Measurements from ENCODE around the gene SORBS2. TPM values are rescaled to one million over a fixed set of nuclear protein-coding genes. Genes with fewer than 3 reads are reported as not detected.

The SORBS2 gene
- total RNA-seq, 1 experiment from 2014 or later = 8.4 TPM

DNA sequence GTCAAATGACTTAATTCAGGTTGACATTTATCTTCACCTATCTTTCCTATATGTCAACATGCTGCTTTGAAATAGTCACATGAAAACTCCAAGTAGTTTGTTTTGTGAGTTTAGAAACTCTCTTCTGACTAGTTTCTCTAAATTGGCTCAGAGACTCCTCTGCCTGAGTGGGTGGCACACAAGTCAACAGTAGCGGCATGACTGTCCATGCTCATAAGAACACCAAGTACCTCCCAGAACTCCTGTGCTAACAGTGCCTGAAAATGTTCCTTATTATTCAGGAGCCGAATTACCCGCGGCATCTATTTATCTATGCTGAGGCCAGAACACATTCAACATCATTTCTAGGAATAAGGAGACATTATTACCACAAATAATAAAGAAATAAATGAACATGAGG, 116.3 kb downstream of the SORBS2 start:
- DNase-seq (ENCODE audit: low read depth, low spot score) = no peak
- intact Hi-C loops (cut with micrococcal nuclease; ENCODE audit: unreplicated experiment) (no loop called here), in situ Hi-C loops (cut with HindIII; ENCODE audit: low pct_unique_long_range_greater_than_20kb, low sequenced_read_pairs) (no loop called here)
- H3K27me3 ChIP-seq (ENCODE audit: control insufficient read depth, insufficient read depth, low read length) = no peaks in the 10 kb centered on the region
- ATAC-seq = no peak
- no peak overlapping the region for H3K27ac ChIP-seq (ENCODE audit: low read length)
- BruUV-seq (replicated peaks) = no TSS peak
- ChIA-PET CTCF (no interaction called here), POLR2A (no interaction called here)
- no peak overlapping the region for H3K4me3 ChIP-seq (ENCODE audit: low read depth in 2 of 2, low read length in 2 of 2)
- TF ChIP-seq, protein P1, sequence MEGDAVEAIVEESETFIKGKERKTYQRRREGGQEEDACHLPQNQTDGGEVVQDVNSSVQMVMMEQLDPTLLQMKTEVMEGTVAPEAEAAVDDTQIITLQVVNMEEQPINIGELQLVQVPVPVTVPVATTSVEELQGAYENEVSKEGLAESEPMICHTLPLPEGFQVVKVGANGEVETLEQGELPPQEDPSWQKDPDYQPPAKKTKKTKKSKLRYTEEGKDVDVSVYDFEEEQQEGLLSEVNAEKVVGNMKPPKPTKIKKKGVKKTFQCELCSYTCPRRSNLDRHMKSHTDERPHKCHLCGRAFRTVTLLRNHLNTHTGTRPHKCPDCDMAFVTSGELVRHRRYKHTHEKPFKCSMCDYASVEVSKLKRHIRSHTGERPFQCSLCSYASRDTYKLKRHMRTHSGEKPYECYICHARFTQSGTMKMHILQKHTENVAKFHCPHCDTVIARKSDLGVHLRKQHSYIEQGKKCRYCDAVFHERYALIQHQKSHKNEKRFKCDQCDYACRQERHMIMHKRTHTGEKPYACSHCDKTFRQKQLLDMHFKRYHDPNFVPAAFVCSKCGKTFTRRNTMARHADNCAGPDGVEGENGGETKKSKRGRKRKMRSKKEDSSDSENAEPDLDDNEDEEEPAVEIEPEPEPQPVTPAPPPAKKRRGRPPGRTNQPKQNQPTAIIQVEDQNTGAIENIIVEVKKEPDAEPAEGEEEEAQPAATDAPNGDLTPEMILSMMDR (IDR thresholded peaks at IDR 0.05) = no peak
- TF ChIP-seq SIN3A (IDR thresholded peaks at IDR 0.05; ENCODE audit: borderline replicate concordance, insufficient read depth, low read depth, low read length) = no peak
- no peaks in the 10 kb centered on the region for H3K36me3 ChIP-seq (ENCODE audit: control insufficient read depth, insufficient read depth, low read length)
- no peaks in the 10 kb centered on the region for H3K9me3 ChIP-seq (ENCODE audit: control insufficient read depth, insufficient read depth, low read depth, low read length)
- H3K4me1 ChIP-seq (ENCODE audit: control insufficient read depth, insufficient read depth, low read length) = no peaks in the 10 kb centered on the region

DNA sequence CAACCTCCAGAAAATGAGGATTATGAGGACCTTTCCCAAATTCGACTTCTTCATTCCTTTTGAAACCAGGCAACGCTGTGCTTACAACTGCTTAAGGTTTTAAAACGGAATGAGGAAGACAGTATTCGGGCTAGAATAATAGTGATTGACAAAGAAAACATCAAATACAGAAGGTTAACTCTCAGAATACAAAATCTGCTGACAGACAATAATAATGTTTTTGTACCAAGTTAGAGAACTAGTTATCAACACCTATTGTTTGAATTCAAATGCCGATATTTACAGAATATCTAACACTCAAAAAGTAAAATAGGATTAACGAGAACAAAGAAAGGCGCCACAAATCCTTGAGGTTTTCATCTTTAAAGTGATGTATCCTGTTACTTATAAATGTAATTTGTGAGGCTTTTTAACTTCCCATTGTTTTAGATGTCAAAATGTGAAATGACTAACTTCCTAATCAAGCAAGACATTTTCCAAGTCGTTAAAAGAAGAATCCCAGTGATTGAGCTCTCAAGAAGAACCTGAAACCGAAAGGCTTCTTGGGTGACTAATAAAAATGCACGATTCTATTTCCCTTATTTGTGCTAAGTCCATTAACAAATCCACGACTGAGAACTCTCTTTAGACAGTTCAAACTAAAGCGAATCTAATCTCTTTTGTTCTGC, 118.3 kb downstream of the SORBS2 start:
- ATAC-seq (no peak), DNase-seq (ENCODE audit: low read depth, low spot score) (no peak)
- intact Hi-C loops (cut with micrococcal nuclease; ENCODE audit: unreplicated experiment) (no loop called here), in situ Hi-C loops (cut with HindIII; ENCODE audit: low pct_unique_long_range_greater_than_20kb, low sequenced_read_pairs) (no loop called here)
- Histone ChIP-seq H3K27ac (ENCODE audit: low read length) (no peak overlapping the region), H3K4me3 (ENCODE audit: low read depth in 2 of 2, low read length in 2 of 2) (no peak overlapping the region), H3K4me1 (ENCODE audit: control insufficient read depth, insufficient read depth, low read length) (no peaks in the 10 kb centered on the region), H3K9me3 (ENCODE audit: control insufficient read depth, insufficient read depth, low read depth, low read length) (no peaks in the 10 kb centered on the region), H3K36me3 (ENCODE audit: control insufficient read depth, insufficient read depth, low read length) (no peaks in the 10 kb centered on the region), H3K27me3 (ENCODE audit: control insufficient read depth, insufficient read depth, low read length) (no peaks in the 10 kb centered on the region)
- no TSS peak for BruUV-seq (replicated peaks)
- ChIA-PET POLR2A (no interaction called here), CTCF (no interaction called here)
- TF ChIP-seq SIN3A (IDR thresholded peaks at IDR 0.05; ENCODE audit: borderline replicate concordance, insufficient read depth, low read depth, low read length) = no peak
- no peak for TF ChIP-seq POLR2AphosphoS5 (IDR thresholded peaks at IDR 0.05; ENCODE audit: low read depth, low read length)
- no peak for TF ChIP-seq TCF7L2 (IDR thresholded peaks at IDR 0.05; ENCODE audit: low read depth, low read length)
- TF ChIP-seq, protein P1 (IDR thresholded peaks at IDR 0.05) = no peak
- TF ChIP-seq, protein P2, sequence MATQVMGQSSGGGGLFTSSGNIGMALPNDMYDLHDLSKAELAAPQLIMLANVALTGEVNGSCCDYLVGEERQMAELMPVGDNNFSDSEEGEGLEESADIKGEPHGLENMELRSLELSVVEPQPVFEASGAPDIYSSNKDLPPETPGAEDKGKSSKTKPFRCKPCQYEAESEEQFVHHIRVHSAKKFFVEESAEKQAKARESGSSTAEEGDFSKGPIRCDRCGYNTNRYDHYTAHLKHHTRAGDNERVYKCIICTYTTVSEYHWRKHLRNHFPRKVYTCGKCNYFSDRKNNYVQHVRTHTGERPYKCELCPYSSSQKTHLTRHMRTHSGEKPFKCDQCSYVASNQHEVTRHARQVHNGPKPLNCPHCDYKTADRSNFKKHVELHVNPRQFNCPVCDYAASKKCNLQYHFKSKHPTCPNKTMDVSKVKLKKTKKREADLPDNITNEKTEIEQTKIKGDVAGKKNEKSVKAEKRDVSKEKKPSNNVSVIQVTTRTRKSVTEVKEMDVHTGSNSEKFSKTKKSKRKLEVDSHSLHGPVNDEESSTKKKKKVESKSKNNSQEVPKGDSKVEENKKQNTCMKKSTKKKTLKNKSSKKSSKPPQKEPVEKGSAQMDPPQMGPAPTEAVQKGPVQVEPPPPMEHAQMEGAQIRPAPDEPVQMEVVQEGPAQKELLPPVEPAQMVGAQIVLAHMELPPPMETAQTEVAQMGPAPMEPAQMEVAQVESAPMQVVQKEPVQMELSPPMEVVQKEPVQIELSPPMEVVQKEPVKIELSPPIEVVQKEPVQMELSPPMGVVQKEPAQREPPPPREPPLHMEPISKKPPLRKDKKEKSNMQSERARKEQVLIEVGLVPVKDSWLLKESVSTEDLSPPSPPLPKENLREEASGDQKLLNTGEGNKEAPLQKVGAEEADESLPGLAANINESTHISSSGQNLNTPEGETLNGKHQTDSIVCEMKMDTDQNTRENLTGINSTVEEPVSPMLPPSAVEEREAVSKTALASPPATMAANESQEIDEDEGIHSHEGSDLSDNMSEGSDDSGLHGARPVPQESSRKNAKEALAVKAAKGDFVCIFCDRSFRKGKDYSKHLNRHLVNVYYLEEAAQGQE (IDR thresholded peaks at IDR 0.05; ENCODE audit: insufficient read depth in 1 of 2, low read depth in 2 of 2, low read length in 1 of 2) = no peak
